ENCODE measurements around the gene MS4A10.

- no peak for TF ChIP-seq CTCF (IDR thresholded peaks at IDR 0.05; ENCODE audit: low read depth, low read length)
- TF ChIP-seq POLR2A (IDR thresholded peaks at IDR 0.05; ENCODE audit: extremely low read depth, insufficient read length): no peak
- TF ChIP-seq MAX (IDR thresholded peaks at IDR 0.05; ENCODE audit: low read depth, low read length): no peak
Observed at GRCh38 chr11:60797846-60798630, 12.9 kb downstream of the MS4A10 start.
